Ectodermal cell (in vitro differentiated cells): Measurements from ENCODE around the gene ABCB9.

Source experiments
- H3K27ac ChIP-seq: 2 replicates; pipeline ENCODE4 v1.7.0; 2013; ENCODE audit warnings: mild to moderate bottlenecking, low read depth, low read length; ENCODE audit not compliant: insufficient read depth, poor library complexity, severe bottlenecking
- H3K27me3 ChIP-seq: 2 replicates; pipeline ENCODE4 v1.7.0; 2013; ENCODE audit warnings: mild to moderate bottlenecking, low read length; ENCODE audit not compliant: insufficient read depth, control insufficient read depth, poor library complexity, severe bottlenecking
- H3K36me3 ChIP-seq: one replicate; pipeline ENCODE4 v1.7.0; 2013; ENCODE audit warnings: low read length; ENCODE audit not compliant: control insufficient read depth, insufficient read depth
- H3K4me1 ChIP-seq: one replicate; pipeline ENCODE4 v1.7.0; 2013; ENCODE audit warnings: low read length; ENCODE audit not compliant: control insufficient read depth, insufficient read depth
- H3K4me3 ChIP-seq: 2 replicates; pipeline ENCODE4 v1.7.0; 2013; ENCODE audit warnings: low read depth, low read length, control low read depth; ENCODE audit not compliant: insufficient read depth
- H3K9me3 ChIP-seq: 2 replicates; pipeline ENCODE4 v1.7.0; 2013; ENCODE audit warnings: mild to moderate bottlenecking, low read length, moderate library complexity; ENCODE audit not compliant: control insufficient read depth
- WGBS, 2 experiments: methylation state at CpG; one replicate each; pipeline ENCODE4 v1.1.7; 2013; ENCODE audit warnings: missing lambda C conversion rate in 2 of 2; 5-methylcytosine and 5-hydroxymethylcytosine counted together

Gene ABCB9

DNA sequence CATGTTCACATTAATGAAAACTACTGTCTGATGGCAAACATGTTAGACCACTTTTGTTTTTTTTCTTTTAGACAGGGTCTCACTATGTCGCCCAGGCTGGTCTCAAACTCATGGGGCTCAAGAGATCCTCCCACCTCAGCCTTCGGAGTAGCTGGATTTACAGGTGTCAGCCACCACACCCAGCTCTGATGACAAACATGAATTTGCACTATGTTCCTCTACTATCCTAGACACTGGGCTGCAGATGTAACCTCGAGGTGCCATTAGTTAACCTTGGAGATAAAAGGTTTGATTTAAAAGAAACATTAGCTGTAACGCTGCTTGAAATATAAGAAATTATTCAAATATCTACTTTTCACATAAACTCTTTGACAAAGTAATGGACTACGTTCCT is 78.4 kb downstream of the ABCB9 start:
- Histone ChIP-seq H3K36me3 (no peaks in the 10 kb centered on the region), H3K4me3 (no peak overlapping the region), H3K27ac (no peak overlapping the region), H3K9me3 (no peaks in the 10 kb centered on the region), H3K27me3 (peaks cover 8% of the 10 kb centered on the region), H3K4me1 (peaks cover 29% of the 10 kb centered on the region)
- WGBS, 2 experiments = 92 to 94% methylated on average over 4 to 5 of the region's 5 CpGs

DNA sequence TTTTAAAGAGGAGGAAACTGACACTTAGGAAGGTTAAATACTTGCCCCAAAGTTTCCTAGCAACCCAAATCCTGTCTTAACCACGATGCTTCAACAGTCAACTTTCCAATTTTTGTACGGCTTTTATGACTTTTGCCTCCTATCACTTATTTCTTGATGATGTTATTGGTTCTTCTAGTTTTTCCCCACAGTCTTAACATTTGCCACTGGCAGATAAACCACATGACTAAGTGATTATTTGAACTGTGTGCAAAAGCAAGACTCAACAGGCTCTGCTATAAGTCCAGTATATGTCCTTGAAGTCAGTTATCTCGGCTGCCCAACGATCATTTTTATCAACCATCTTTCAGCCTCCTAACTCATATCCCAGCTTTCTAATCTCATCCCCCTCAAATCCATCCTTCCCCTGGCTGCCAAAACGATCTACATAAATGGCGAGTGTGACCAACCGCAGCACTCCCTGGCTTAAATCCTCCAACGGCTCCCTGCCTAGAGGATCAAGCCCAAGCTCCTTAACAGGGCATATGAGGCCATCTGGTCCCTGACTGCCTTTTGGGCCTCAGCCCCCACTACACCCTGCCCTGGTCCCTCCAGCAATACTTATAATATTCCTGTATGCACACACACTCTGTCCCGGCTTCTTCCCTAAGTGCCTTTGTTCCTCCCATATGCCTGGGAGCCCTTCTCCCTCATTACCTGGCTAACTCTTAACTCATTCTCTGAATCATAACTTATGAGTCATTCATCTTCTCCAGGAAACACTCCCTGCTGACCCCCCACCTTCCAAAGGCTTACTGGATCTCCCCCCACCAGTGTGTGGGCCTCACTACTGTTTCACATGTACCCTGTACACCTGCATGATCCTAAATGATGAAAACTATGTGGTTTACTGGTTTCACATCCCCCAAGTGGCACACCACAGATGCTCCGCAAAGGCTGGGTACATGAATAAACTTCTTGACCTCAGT is 79.1 kb downstream of the ABCB9 start:
- no peaks in the 10 kb centered on the region for H3K9me3 ChIP-seq
- H3K27me3 ChIP-seq = peaks cover 15% of the 10 kb centered on the region
- H3K4me3 ChIP-seq = no peak overlapping the region
- no peak overlapping the region for H3K27ac ChIP-seq
- H3K36me3 ChIP-seq = no peaks in the 10 kb centered on the region
- peaks cover 26% of the 10 kb centered on the region for H3K4me1 ChIP-seq
- 73 to 76% methylated on average over 10 of the region's 10 CpGs for WGBS, 2 experiments

DNA sequence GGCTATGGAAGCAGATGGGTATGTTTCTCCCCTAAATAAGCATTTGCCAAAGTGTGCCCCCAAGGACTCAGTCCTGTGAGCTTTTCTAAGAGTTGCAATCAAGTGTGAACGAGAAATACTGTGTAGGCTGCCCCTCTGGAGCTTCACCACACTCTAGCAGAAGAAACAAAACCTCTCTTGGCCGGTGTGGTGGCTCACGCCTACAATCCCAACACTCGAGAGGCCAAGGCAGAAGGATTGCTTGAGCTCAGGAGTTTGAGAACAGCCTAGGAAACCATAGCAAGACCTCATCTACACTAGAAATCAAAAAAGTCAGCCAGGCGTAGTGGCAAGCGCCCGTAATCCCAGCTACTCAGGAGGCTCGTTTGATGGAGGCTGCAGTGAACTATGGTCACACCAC is 80.1 kb downstream of the ABCB9 start:
- Histone ChIP-seq H3K27ac (no peak overlapping the region), H3K36me3 (no peaks in the 10 kb centered on the region)
- 91% methylated on average over 8 of the region's 8 CpGs for WGBS, 2 experiments

DNA sequence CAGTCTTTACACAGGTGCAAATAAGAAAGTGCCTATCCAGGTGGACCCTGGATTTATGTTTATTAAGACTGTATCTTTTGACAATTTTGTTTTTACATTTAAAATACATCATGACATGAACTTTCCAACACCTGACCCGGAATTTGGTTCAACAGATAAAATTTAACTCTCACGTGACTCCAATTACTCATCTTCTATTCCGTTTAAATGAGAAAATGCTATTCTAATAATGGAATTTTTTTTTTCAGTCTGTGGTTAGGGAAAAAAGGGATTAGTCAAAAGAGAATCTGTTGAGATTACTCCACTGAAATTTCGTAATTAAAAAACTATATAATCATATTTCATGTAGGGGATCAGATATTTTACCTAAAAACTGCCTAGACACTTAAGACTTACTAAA is 81.4 kb downstream of the ABCB9 start:
- Histone ChIP-seq H3K27me3 (peaks cover 36% of the 10 kb centered on the region), H3K9me3 (no peaks in the 10 kb centered on the region), H3K36me3 (no peaks in the 10 kb centered on the region), H3K27ac (no peak overlapping the region), H3K4me1 (peaks cover 31% of the 10 kb centered on the region), H3K4me3 (no peak overlapping the region)
- 100% methylated on average over 1 to 2 of the region's 4 CpGs for WGBS, 2 experiments

More for the DNA sequence above, 80.1 kb downstream of the ABCB9 start:
- Histone ChIP-seq H3K4me1 (peaks cover 20% of the 10 kb centered on the region), H3K4me3 (no peak overlapping the region), H3K9me3 (no peaks in the 10 kb centered on the region), H3K27me3 (peaks cover 23% of the 10 kb centered on the region)

DNA sequence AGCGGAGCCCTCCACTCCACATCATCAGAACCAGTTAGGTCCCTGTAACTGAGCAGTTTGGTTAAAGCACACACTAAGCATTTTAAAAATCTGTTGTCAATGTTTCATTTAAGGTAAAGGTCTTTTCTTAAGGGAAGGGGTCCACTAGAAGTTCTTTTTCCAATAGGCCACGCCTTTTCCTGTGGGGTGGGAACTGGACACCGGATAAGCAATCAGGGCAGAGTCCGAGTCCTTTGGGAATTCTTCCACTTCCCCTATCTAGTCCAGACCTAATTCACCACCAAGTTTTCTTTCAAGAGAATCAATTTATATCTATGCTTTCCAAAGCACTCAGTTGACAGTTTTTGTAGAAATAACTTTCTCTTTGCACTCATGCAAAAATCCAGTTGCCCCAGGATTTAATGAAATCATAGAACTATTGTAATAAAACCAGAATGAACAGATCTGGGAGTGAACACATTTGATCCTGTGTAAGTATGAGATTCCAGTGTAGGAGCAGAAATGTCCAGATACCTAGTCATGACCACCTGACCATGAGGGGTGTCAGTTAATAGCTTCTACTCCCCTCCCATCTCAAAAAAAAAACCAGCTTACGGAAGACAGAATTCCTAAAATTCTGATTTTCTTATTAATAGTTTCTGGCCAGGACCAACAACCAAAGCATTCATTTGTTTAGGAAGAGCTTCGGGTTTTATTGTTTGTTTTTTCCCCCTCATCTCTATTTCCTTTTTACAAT is 82.0 kb downstream of the ABCB9 start:
- WGBS, 2 experiments = 91 to 94% methylated on average over 6 of the region's 6 CpGs
- H3K27me3 ChIP-seq = peaks cover 42% of the 10 kb centered on the region
- H3K27ac ChIP-seq = no peak overlapping the region
- H3K36me3 ChIP-seq = no peaks in the 10 kb centered on the region
- no peak overlapping the region for H3K4me3 ChIP-seq
- H3K9me3 ChIP-seq = no peaks in the 10 kb centered on the region
- H3K4me1 ChIP-seq = peaks cover 31% of the 10 kb centered on the region

DNA sequence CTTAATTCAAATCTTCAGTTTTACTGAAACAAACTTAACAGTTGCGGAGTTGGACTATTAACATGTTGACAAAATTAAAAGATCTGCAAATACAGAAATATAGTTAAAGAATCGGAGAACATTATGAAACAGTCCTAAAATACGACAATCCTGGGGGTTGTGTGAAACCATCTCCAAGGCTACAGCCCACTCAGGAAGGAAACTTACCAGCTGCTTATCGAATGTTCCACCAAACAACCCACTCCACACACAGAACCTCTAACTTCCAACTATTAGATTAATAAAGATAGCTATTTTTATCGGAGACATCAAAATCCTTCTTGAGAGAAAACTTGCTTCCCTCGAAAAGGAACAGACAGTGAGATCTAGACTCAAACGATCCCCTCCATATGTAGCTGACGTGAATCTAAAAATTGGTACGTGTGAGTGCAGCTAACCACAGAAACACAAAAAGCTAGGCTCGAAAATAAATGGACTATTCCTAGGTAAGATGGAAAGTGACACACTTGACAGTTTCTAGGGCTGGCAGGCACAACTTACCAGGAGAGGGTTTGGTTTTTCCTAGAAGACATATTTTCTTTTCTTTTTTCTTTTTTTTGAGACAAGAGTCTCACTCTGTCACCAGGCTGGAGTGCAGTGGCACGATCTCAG is 83.2 kb downstream of the ABCB9 start:
- WGBS, 2 experiments = 95% methylated on average over 11 of the region's 11 CpGs
- Histone ChIP-seq H3K27me3 (peaks cover 54% of the 10 kb centered on the region), H3K9me3 (no peaks in the 10 kb centered on the region), H3K4me3 (no peak overlapping the region), H3K4me1 (peaks cover 22% of the 10 kb centered on the region), H3K27ac (no peak overlapping the region), H3K36me3 (no peaks in the 10 kb centered on the region)

DNA sequence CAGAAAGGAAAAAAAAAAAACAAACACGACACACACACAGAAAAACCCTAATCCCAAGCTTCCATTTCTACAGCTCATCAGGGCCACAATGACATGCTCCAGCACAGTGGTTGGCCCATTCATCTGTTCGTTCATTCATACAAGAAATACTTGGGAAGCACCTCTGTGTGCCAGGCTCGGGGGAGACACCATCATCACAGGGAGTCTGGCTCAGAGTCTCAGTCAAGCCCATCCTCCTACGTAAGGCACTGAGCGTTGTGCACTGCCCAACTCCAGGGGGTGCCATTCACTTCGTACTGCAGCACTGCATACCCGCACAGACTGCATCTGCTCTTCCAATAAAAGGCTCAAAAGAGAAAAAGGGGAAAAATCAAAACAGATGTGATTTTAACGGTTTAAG is 85.6 kb downstream of the ABCB9 start:
- WGBS, 2 experiments = 26 to 30% methylated on average over 8 of the region's 8 CpGs
- H3K4me1 ChIP-seq = peaks cover 14% of the 10 kb centered on the region
- H3K4me3 ChIP-seq = no peak overlapping the region
- H3K9me3 ChIP-seq = no peaks in the 10 kb centered on the region
- H3K27ac ChIP-seq = no peak overlapping the region
- peaks cover 77% of the 10 kb centered on the region for H3K27me3 ChIP-seq
- H3K36me3 ChIP-seq = no peaks in the 10 kb centered on the region

DNA sequence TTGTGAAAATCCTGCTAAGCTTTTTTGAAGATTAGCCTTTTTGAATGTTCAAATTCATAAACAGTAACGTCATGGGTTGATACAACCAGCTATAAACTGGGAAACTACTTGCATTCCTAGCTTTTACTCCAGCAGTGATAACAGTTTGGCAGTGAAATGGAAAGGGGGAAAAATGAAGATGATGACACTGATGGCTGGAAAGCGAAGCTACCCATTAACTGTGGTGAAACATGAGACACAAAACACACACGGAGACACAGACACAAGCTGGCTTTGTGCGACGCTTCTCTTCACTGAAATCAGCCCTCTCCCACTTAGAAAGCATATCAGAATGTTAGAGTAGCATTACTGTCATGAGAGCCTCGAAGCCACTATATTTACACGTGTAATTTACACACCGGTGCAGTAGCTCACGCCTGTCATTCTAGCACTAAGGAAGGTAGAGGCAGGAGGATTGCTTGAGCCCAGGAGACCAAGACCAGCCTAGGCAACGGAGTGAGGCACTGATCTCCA is 86.1 kb downstream of the ABCB9 start:
- 75 to 82% methylated on average over 10 of the region's 10 CpGs for WGBS, 2 experiments
- H3K36me3 ChIP-seq = no peaks in the 10 kb centered on the region
- no peak overlapping the region for H3K27ac ChIP-seq
- H3K9me3 ChIP-seq = no peaks in the 10 kb centered on the region
- H3K4me1 ChIP-seq = peaks cover 14% of the 10 kb centered on the region
- peaks cover 82% of the 10 kb centered on the region for H3K27me3 ChIP-seq
- no peak overlapping the region for H3K4me3 ChIP-seq
